ENCODE data around the gene LDLRAD3.

Gene LDLRAD3

DNA sequence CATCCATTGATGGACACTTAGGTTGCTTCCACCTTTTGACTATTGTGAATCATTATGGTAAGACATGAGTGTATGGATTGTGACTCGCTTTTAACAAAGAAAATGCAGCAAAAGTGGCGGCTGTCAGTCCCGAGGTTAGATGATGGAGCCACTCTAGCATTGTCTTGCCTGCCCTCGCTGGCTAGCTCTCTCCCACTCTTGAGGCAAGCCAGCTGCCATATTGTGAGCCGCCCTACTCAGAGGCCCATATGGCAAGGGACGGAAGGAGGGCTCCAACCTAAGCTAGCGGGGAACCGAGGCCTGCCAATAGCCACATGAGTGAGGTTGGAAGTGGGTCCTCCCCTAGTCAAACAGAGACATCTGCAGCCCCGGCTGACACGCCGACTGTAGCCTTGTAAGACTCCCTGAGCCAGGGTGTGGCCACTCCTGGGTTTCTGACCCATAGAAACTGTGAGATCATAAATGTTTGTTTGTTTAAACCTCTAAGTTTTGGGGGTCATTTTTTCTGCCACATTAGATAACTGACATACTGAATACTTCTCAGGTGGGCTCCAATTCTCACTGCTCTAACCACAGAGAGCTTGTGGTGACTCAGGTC is 160.2 kb downstream of the LDLRAD3 start:
- DNase-seq (ENCODE audit: low read depth in 2 of 2): no peak

DNA sequence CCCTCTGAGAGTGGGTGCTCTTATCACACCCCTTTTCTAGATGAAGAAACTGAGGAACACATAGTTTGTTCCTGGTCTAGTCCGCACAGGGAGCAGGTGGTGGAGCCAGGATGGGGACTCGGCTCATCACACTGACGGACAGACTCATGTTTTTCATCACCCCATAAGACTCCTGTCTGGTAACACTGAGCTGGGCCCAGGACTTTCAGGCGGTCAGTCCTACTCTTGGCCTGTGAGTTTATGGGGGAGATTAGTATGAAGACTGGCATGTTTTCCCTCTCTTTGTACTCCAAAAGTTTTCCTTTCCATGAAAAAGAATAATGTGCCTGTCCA is 160.8 kb downstream of the LDLRAD3 start:
- DNase-seq (ENCODE audit: low read depth in 2 of 2): no peak

DNA sequence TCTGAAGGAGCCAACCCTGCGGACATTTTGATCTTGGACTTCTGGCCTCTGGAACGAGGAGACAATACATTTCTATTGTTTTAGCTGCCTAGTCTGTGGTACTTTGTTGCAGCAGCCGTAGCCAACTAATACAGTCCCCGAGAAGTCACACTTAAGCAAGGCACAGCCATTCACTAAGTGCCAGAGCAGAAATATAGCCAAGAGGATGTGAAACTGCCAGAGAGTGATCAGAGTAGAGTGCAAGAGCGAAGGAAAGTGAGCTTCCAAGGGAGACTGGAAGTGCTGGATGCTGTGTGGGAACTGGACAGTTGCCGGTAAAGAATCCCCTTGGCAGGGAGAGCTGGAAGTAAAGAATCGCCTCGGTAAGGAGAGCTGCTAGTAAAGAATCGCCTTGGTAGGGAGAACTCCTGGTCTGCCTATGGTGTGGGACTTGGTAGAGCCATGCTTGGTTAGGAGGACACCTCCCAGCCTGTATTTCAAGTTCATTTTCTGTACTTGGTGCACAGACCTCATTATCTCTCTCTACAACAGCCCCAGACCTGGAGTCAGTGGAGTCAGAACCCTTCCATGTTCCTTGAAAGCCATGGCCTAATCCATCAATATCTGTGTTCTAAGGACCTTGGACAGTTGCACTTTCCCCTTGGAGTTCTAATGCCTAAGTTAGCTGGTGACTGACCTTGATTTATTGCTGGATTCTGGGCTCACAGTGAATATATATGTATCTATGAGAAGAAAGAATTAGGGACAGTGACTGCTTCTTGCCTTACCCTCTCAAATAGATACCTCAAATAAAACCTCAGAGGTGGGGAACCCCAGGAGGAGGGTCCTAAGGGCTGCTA is 162.1 kb downstream of the LDLRAD3 start:
- no peak for DNase-seq (ENCODE audit: low read depth in 2 of 2)

DNA sequence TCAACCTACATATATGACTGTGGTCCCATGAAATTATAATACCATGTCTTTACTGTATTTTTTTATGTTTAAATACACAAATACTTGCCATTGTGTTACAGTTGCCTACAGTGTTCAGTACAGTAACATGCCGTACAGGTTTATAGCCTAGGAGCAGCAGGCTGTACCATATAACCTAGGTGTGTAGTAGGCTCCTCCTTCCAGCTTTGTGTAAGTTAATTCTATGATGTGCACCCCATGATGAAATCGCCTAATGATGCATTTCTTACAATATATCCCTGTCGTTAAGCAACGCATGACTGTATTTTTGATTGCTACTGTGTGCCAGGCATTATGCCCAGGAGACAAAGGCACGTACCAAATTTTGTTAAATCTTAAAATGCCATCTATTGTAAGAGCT is 163.7 kb downstream of the LDLRAD3 start:
- no peak for DNase-seq (ENCODE audit: low read depth in 2 of 2)

DNA sequence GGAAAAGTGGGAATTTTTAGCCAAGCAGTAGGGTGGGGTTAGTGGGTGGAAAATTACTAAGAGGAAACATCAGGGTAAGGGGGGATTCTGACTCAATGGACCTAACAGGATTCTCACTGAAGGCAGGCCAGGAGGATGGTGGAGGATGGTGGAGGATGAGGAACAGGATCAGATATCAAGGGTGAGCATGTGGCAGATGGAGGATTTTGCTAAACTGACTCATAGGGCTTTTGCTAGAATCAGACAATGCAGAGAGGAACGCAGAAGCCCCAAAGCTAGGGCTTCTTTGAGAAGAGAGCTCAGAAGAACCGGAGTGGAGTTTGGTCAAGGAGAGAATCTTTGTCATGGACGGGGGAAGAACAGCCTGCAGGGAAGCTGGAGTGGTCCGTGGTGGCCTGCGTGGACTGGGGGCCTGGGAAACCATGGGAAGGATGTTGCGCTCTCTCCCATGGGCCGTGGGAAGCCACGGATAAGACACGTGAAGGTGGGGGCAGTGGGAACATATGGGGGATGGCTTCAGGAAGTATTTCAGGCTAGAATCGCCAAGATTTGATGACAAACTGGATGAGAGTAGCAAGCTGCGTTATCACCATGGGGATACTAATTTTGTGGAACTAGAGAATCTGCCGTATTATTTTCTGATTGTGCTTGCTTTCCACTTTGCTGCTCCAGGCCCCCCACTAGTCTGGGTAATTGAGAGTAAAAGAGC is 165.2 kb downstream of the LDLRAD3 start:
- DNase-seq (ENCODE audit: low read depth in 2 of 2): no peak

- no peak for DNase-seq (ENCODE audit: low read depth in 2 of 2)
Observed at GRCh38 chr11:36109590-36109849, 165.7 kb downstream of the LDLRAD3 start.

GRCh38 chr11:36109850-36110606 is 166.2 kb downstream of the LDLRAD3 start:
- DNase-seq (ENCODE audit: low read depth in 2 of 2): no peak

DNA sequence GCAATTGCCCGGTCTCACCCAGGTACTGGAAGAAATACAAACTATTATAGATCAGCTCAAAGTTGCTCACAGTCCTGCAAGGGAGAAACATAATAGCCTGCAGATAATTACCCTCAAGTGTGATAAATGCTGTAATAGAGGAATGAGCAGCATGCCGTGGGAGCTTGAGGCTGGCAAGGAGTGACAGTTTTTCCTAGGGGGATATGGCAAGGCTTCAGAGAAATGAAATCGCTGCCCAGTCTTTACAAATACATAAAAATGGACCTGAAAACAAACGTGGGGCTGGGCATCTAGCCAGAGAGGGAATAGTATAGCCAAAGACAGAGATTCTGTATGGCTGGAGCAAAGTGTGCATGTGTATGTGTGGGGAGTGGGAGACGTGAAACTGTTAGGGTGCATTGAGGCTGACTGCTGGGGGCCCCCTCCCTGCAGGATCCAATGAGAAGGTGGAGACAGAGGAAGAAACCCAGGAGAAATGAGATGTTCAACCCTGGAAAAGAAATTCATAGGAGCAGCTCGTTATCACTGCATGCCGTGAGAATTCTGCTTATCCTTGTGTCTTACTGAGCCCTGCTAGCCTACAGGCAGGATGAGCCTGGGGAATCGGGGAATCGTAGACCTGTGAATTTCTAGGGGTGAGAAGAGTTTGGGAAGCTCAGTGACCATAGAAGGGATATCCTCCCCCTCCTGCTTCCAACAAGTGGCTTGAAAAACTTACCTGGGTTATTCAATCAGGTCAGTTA is 167.0 kb downstream of the LDLRAD3 start:
- no peak for DNase-seq (ENCODE audit: low read depth in 2 of 2)

- DNase-seq (ENCODE audit: low read depth in 2 of 2): no peak
Observed at GRCh38 chr11:36114095-36114494, 170.2 kb downstream of the LDLRAD3 start.

DNA sequence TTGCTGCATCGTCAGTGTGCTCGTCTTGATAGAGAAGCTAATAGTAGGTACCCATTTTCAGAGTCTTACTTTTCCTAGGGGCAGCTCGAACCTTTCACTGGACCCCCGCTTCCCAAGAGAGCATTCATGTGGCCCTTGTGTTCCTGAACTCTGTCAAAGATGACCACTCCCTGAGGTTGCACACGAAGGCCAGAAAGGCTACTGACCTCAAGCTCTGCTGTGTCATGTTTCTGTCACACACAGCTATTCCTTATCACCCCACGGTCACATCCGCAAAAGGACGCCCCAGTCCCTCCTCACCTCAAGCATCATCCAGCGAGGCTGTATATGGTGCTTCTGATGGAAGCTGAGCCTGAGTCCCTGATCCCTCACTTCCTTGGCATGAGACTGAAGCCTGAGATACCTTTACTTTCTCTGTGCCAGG is 171.5 kb downstream of the LDLRAD3 start:
- no peak for DNase-seq (ENCODE audit: low read depth in 2 of 2)

GRCh38 chr11:36116161-36116560 is 172.3 kb downstream of the LDLRAD3 start:
- DNase-seq (ENCODE audit: low read depth in 2 of 2): no peak

- no peak for DNase-seq (ENCODE audit: low read depth in 2 of 2)
Observed at GRCh38 chr11:36118084-36118483, 174.2 kb downstream of the LDLRAD3 start.

- no peak for DNase-seq (ENCODE audit: low read depth in 2 of 2)
Observed at GRCh38 chr11:36119300-36119699, 175.4 kb downstream of the LDLRAD3 start.

- no peak for DNase-seq (ENCODE audit: low read depth in 2 of 2)
Observed at GRCh38 chr11:36121054-36121453, 177.2 kb downstream of the LDLRAD3 start.

DNA sequence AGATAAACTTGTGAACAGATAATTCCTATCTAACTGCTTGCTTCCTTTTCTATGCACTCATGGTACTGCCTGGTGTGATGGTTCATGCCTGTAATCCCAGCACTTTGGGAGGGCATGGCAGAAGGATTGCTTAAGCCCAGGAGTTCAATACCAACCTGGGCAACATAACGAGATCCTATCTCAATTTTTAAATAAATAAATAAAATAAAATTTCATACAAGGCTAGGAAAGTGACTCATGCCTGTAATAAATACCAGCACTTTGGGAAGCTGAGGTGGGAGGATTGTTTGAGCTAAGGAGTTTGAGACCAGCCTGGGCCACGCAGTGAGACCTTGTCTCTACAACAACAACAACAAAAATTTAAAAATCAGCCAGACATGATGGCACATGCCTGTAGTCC is 178.8 kb downstream of the LDLRAD3 start:
- DNase-seq (ENCODE audit: low read depth in 2 of 2): no peak

DNA sequence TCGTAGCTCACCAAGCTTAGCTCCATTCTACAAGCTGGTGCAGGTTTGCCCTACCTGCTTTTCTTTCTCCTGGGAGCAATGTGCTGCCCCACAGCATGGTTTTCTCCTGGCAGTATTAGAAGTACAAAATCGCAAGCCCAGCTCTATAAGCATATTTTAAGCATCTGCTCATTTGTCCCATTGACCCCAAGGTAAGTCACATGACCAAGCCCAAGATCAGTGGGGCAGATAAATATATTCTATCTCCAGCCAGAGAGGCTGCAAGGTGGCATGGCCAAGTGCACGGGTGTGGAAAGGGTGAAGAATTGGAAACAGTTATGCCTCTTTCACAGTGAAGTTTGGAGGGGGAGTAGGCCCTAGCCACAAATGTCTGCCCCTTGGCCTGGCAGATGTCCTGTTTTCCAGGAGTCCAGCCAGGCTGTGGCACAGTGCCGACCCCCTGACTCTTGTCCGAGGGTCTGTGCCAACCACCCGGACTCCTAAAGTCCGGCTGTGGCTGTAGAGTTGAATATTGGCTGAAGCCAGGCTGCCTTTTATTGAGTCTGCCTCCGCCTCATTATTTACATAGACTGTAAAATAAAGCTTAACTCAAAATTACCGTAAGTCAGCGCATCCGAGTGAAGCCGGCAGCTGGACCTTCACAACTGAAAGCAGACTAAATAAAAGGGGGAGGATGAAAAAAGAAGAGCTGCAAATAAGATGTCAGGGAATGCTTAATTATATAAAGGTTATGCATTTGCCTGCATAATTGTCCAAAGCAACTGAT is 179.7 kb downstream of the LDLRAD3 start:
- no peak for DNase-seq (ENCODE audit: low read depth in 2 of 2)

GRCh38 chr11:36126678-36127077 is 182.8 kb downstream of the LDLRAD3 start:
- DNase-seq (ENCODE audit: low read depth in 2 of 2): no peak

GRCh38 chr11:36127550-36127949 is 183.7 kb downstream of the LDLRAD3 start:
- no peak for DNase-seq (ENCODE audit: low read depth in 2 of 2)

GRCh38 chr11:36129955-36130354 is 186.1 kb downstream of the LDLRAD3 start:
- DNase-seq (ENCODE audit: low read depth in 2 of 2): no peak

DNA sequence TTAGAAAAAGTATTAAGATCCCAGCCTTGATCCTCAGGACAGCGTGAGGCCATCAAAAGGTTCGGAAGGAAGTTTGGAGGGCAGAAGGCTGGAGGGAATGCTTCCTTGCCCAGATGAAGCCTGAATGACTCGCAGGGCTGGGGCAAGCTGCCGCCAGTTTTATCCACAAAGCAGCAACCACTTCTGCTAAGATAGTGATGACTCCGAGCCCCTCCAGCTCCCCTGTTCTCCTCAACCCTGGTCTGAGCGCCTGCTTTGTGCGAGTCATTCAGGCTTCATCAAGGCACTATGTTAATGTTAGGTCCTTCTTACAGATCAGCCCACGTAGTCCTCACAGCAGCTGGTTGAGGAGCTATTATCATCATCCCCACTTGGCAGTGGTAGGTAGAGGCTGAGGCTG is 186.5 kb downstream of the LDLRAD3 start:
- DNase-seq (ENCODE audit: low read depth in 2 of 2): no peak
